Measurements from ENCODE around the gene GOLGA2. TPM values are rescaled to one million over a fixed set of nuclear protein-coding genes. Genes with fewer than 3 reads are reported as not detected.

Gene GOLGA2
- polyA plus RNA-seq, 1 experiment = 112 TPM

- no peak for TF ChIP-seq CTCF (IDR thresholded peaks at IDR 0.05; ENCODE audit: low read depth, low read length)
- POLR2A ChIA-PET = no interaction called here
- no peak for DNase-seq (ENCODE audit: low read depth, low spot score)
Measured at GRCh38 chr9:128211186-128211980, 64.4 kb downstream of the GOLGA2 start.

GRCh38 chr9:128208946-128209669, 66.7 kb downstream of the GOLGA2 start:
- H3K27ac ChIP-seq (ENCODE audit: low read depth, low read length) = no peak overlapping the region
- ChIA-PET POLR2A (no interaction called here), CTCF (interaction anchor here (0.6 to 1.4 kb wide), 2 partner anchors 10 to 12 kb away, joined by 3 read pairs; no protein-coding TSS in a partner anchor)
- H3K27me3 ChIP-seq (ENCODE audit: control insufficient read depth, insufficient read depth, low read length) = no peaks in the 10 kb centered on the region
- no peak for DNase-seq (ENCODE audit: low read depth, low spot score)
- no peak for TF ChIP-seq CTCF (IDR thresholded peaks at IDR 0.05; ENCODE audit: low read depth, low read length)
- no peaks in the 10 kb centered on the region for H3K9me3 ChIP-seq (ENCODE audit: control insufficient read depth, insufficient read depth, low read length)
- H3K4me3 ChIP-seq (ENCODE audit: low read depth, low read length) = no peak overlapping the region

More at GRCh38 chr9:128211186-128211980, 64.4 kb downstream of the GOLGA2 start:
- Histone ChIP-seq H3K9me3 (ENCODE audit: control insufficient read depth, insufficient read depth, low read length) (no peaks in the 10 kb centered on the region), H3K27me3 (ENCODE audit: control insufficient read depth, insufficient read depth, low read length) (no peaks in the 10 kb centered on the region), H3K27ac (ENCODE audit: low read depth, low read length) (no peak overlapping the region), H3K4me3 (ENCODE audit: low read depth, low read length) (no peak overlapping the region)
- CTCF ChIA-PET = no interaction called here

GRCh38 chr9:128208386-128208785, 67.4 kb downstream of the GOLGA2 start:
- no peak for DNase-seq (ENCODE audit: low read depth, low spot score)
- Histone ChIP-seq H3K4me3 (ENCODE audit: low read depth, low read length) (no peak overlapping the region), H3K27me3 (ENCODE audit: control insufficient read depth, insufficient read depth, low read length) (no peaks in the 10 kb centered on the region), H3K9me3 (ENCODE audit: control insufficient read depth, insufficient read depth, low read length) (no peaks in the 10 kb centered on the region), H3K27ac (ENCODE audit: low read depth, low read length) (no peak overlapping the region)
- CTCF ChIA-PET = interaction anchor here (1.4 kb wide), 1 partner anchor 11 kb away, joined by 3 read pairs; no protein-coding TSS in a partner anchor
- TF ChIP-seq CTCF (IDR thresholded peaks at IDR 0.05; ENCODE audit: low read depth, low read length) = no peak
- POLR2A ChIA-PET = no interaction called here

DNA sequence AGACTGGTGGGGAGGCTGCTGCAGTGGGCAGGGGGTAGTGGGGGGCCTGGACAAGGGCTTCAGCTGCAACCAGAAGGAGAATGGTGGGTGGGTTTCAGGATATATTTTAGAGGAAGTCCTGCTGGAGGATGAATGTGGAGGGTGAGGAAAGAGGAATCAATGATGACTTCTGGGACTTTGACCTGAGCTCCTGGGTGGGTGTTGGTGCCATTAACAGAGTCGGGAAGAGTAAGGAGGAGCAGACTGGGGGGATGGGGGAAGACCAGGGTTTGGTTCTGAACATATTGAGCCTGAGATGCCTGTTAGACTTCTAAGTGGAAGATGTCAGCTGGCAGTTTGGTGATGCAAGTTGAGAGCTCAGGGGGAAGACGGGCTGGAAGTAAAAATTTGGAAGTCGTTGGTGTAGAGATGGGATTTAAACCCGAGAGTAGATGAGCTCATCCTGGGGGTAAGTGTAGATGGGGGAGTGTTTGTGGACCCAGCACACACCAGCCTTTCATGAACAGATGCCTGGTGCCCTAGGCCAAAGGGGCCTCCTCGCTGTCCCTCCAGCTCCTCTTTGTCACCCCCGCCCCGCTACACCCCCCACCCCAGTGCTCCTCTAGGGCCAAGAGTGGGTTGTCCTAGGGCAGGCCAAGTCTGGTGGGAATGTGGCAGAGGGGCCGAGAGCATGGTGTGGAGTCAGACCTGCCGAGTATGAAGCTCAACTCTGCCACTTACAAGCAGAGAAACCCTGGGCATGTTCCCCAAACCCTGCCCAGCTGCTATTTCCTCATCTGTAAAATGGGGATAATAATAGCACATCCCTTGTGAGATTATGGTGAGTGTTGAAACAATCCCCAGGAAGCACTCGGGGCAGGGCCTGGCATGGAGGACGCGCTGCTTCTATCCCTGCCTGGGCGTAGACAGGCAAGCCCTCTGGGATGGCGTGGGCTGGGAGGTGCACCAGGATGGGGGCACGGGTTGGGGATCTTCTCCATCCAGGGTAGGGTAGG, 68.6 kb downstream of the GOLGA2 start:
- no peak for DNase-seq (ENCODE audit: low read depth, low spot score)
- H3K27ac ChIP-seq (ENCODE audit: low read depth, low read length) = no peak overlapping the region
- no peaks in the 10 kb centered on the region for H3K27me3 ChIP-seq (ENCODE audit: control insufficient read depth, insufficient read depth, low read length)
- ChIA-PET CTCF (interaction anchor here (0.6 to 2.2 kb wide), 4 partner anchors 10 to 48 kb away, joined by 3 to 8 read pairs (median 4); no protein-coding TSS in a partner anchor), POLR2A (interaction anchor here (1.2 to 1.7 kb wide), 2 partner anchors 9 to 38 kb away, joined by 4 to 7 read pairs; no protein-coding TSS in a partner anchor)
- no peak for TF ChIP-seq CTCF (IDR thresholded peaks at IDR 0.05; ENCODE audit: low read depth, low read length)
- no peaks in the 10 kb centered on the region for H3K9me3 ChIP-seq (ENCODE audit: control insufficient read depth, insufficient read depth, low read length)
- no peak overlapping the region for H3K4me3 ChIP-seq (ENCODE audit: low read depth, low read length)
